ENCODE results near the gene NUP93.
A peak's percentile ranks its signal among the peaks of the same experiment; 100 is the strongest.

The NUP93 gene

DNA sequence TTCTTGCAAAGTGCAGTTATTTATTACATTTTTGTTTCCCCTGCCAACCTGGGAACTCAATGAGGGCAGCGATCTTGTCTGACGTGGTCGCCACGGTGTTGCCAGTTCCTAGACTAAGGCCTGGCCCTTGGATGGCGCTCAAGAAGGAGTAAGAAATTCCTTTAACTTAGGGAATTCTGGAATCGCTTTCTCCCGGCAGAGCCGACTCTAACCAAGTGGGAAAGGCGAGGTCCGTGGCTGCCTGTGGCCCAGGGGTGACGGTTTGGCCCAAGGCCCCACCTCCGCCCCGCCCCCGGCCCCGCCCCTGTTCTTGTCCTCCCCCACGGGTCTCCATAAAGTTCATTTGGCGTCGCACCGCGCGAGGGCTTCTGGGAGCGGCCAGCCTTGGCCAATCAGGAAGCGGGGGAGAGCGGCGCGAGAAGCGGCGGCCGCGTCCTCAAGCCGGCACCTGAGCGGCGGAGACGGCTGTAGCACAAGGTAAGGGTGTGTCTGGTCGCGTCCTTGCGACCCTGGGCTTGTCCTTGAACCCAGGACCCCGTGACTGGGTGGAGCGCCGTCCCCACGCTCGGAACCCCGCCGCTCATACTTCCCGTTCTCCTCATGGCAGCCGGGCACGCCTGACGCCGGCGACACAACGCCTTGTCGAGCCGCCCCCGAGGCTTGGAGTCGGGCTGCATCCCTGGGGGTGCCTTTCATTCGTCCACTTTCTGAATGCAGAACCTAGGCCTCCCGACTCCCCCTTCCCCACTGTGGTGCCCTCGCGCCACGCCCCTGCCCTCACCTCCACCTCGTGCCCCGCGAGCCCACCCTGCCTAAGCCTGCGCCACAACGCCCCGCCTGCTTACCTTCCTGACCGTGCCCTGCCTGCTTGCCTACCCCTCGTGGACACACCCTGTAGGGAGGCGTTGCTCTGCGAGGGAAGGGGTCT lies at the start of gene NUP93:
Gene NUP93 (plus strand): TSS at position 395 of the 928 bp plus-strand sequence. CDS start 18,119 bp downstream, outside the sequence.
- no peaks in the 10 kb centered on the region for H3K4me1 ChIP-seq (ENCODE audit: control insufficient read depth, insufficient read depth, low read length)
- no peaks in the 10 kb centered on the region for H3K36me3 ChIP-seq (ENCODE audit: control insufficient read depth, insufficient read depth, low read length)
- peak within 1 kb of the TSS; percentile 92 for H3K4me3 ChIP-seq (ENCODE audit: low read depth, low read length)
- no peaks in the 10 kb centered on the region for H3K9me3 ChIP-seq (ENCODE audit: control insufficient read depth, insufficient read depth, low read length)
- peak within 1 kb of the TSS; percentile 91 for H3K9ac ChIP-seq (ENCODE audit: low read depth, low read length)
- no peaks in the 10 kb centered on the region for H3K27me3 ChIP-seq (ENCODE audit: control insufficient read depth, insufficient read depth, low read length)

DNA sequence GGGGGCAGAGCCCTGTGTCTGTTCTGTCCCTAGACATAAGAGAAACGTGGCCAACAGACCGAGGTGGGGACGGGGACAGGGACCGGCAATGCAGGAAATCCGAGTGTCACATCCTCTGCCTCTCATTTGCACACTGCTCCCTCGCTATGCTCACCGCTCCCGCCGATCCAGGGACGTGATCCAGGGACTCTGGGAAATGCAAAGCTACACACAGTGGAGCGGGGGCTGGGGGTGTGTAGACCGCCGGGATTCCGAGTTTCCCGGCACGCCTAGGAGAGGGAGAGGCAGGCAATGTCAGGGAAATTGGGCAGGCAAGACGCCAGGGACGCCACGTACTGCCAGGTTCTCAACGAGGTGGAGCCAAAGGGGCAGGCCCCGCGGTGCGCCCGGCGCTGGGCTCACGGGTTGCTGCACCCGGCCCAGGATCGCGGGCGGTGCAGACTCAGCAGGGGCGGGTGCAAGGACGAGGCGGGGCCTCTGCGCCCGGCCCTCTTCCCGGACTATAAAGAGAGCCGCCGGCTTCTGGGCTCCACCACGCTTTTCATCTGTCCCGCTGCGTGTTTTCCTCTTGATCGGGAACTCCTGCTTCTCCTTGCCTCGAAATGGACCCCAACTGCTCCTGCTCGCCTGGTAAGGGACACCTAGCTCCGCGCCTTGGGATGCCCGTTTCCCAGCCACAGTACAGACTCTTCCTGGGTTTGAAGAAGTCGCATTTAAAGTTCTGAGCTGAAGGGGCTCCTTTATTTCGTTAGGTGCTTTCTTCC lies 47.8 kb upstream of the NUP93 start, which contains the start of gene MT1X:
Gene MT1X (plus strand): TSS at position 532 of the 764 bp plus-strand sequence. CDS start 71 bp downstream, at position 603.
- Histone ChIP-seq H3K27me3 (ENCODE audit: control insufficient read depth, insufficient read depth, low read length) (peaks cover 52% of the 10 kb centered on the region), H3K4me1 (ENCODE audit: control insufficient read depth, insufficient read depth, low read length) (peaks cover 10% of the 10 kb centered on the region), H3K36me3 (ENCODE audit: control insufficient read depth, insufficient read depth, low read length) (no peaks in the 10 kb centered on the region), H3K9ac (ENCODE audit: low read depth, low read length) (peak within 1 kb of the TSS; percentile 79), H3K4me3 (ENCODE audit: low read depth, low read length) (peak within 1 kb of the TSS; percentile 89), H3K9me3 (ENCODE audit: control insufficient read depth, insufficient read depth, low read length) (no peaks in the 10 kb centered on the region)

DNA sequence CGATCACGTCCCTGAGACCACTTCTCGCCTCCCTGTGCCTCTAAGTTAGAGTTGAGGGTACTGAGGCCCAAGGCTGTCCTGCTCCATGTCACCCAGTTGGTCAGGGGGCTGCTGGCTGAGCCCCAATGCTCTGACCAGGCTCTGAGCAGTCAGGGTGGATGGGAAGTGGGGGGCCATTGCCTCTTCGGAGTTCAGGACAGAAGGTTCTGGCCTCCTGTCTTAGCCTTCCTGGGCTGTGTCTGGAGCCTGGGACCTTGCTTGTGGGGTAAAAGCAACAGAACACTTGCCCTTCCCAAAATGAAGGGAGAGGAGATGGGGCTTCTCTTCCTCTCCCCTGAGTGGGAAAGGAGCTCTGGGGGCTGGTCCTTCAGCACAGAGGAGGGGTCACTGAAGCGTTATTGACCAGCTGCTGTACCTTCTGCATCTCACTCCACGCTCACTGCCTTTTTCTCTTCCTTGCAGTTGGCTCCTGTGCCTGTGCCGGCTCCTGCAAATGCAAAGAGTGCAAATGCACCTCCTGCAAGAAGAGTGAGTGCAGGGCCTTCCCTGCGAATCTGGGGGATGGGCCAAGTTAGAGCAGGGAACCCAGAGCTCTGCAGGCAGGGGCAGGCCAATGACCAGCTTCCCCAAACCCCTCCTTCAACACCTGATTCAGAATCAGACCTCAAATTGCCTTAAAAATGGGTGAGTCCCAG lies 47.1 kb upstream of the NUP93 start:
- H3K9ac ChIP-seq (ENCODE audit: low read depth, low read length): peak overlapping the region; percentile 79
- no peaks in the 10 kb centered on the region for H3K9me3 ChIP-seq (ENCODE audit: control insufficient read depth, insufficient read depth, low read length)
- H3K27me3 ChIP-seq (ENCODE audit: control insufficient read depth, insufficient read depth, low read length): peaks cover 47% of the 10 kb centered on the region
- H3K4me1 ChIP-seq (ENCODE audit: control insufficient read depth, insufficient read depth, low read length): peaks cover 9% of the 10 kb centered on the region
- H3K4me3 ChIP-seq (ENCODE audit: low read depth, low read length): peak overlapping the region; percentile 89
- no peaks in the 10 kb centered on the region for H3K36me3 ChIP-seq (ENCODE audit: control insufficient read depth, insufficient read depth, low read length)

DNA sequence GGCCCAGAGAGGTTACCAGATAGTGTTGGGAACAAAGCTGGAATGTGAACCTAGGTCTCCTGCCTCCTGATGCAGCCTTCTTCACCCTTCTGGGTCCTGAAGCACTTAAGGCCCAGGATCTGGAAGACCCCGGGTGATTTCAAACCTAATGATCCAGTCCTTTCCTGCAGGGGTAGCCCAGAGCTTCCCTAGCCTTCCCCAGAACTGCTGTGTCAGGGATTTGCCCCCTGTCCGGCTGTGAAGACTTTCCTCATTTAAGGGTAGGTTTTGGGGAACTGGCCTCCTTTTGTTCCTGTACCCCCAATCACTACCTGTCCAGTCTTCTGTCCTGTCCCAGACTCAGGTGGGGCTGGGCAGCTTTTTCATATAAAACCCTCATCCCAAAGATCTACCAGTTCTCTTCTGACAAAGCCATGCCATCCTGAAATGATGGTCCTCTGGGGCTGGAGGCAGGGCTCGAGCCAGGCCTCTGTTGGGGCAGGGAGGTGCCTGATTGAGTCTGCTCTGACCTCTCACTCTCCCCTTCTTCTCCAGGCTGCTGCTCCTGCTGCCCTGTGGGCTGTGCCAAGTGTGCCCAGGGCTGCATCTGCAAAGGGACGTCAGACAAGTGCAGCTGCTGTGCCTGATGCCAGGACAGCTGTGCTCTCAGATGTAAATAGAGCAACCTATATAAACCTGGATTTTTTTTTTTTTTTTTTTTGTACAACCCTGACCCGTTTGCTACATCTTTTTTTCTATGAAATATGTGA lies 46.3 kb upstream of the NUP93 start:
- H3K4me3 ChIP-seq (ENCODE audit: low read depth, low read length): peak overlapping the region; percentile 89
- H3K4me1 ChIP-seq (ENCODE audit: control insufficient read depth, insufficient read depth, low read length): peaks cover 9% of the 10 kb centered on the region
- no peaks in the 10 kb centered on the region for H3K9me3 ChIP-seq (ENCODE audit: control insufficient read depth, insufficient read depth, low read length)
- H3K9ac ChIP-seq (ENCODE audit: low read depth, low read length): no peak overlapping the region
- no peaks in the 10 kb centered on the region for H3K36me3 ChIP-seq (ENCODE audit: control insufficient read depth, insufficient read depth, low read length)
- peaks cover 45% of the 10 kb centered on the region for H3K27me3 ChIP-seq (ENCODE audit: control insufficient read depth, insufficient read depth, low read length)

DNA sequence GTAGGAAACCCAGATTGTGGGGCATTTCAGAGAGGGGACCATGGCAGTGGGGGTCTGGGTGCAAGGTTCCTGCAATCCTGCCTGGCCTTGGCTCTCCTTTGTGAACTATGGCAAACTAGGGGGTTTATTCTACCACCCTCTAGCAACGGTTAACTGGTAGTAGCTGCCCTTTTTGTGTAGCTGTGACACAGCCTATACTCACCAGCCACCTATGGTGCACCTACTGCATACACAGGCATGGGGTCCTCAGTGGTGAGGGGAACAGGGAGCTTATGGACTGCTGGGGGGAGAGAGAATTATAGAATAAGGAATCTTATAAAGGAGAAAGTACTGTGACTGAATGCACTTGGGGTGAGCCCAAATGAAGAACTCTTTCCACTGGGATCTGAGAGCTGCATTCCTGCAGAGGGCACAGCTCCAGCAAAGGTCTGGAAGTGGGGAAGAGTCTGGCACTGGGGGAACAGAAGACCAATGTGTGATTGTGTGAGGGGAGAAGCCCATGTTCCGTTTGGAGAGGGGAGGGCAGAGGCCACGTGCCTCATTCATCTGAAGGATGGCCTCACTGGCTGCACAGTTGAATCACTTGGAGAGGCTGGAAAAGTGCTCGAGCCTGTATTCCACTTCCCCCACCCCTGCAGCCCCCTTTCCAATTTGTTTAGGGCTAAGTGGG lies 45.5 kb upstream of the NUP93 start:
- no peaks in the 10 kb centered on the region for H3K9me3 ChIP-seq (ENCODE audit: control insufficient read depth, insufficient read depth, low read length)
- H3K9ac ChIP-seq (ENCODE audit: low read depth, low read length): no peak overlapping the region
- no peaks in the 10 kb centered on the region for H3K36me3 ChIP-seq (ENCODE audit: control insufficient read depth, insufficient read depth, low read length)
- peaks cover 9% of the 10 kb centered on the region for H3K4me1 ChIP-seq (ENCODE audit: control insufficient read depth, insufficient read depth, low read length)
- H3K4me3 ChIP-seq (ENCODE audit: low read depth, low read length): no peak overlapping the region
- H3K27me3 ChIP-seq (ENCODE audit: control insufficient read depth, insufficient read depth, low read length): peaks cover 38% of the 10 kb centered on the region

DNA sequence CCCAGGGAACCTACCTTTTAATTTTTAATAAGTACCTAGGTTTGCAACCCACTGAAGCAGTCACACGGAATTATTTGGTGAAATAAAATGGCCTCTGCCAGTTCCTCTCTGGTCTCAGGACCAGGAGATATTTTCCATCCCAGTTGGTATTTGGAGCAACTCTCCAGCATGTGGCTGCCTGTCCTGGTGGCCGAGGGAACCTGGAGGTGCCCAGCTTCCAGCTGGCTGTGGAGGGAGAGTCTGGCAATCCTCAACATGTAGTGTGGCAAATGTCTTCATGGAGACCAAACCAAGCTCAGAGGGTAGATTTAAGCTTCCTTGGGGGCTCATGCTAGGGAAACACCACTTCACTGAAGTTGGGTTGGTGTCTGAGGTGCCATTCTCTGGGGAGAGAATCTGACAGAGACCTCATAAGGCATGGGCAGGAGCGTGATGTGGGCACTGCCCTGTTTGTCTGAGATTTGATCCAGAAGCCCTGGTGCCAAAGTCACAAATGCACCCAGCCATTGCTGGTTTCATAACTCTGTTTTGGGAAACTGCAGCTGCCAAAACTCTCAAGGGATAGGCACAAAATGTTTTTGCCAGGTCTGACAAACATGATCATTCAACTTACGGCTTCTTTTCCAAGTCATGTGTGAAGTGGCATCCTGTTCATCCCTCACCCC lies 44.9 kb upstream of the NUP93 start:
- no peaks in the 10 kb centered on the region for H3K36me3 ChIP-seq (ENCODE audit: control insufficient read depth, insufficient read depth, low read length)
- H3K9me3 ChIP-seq (ENCODE audit: control insufficient read depth, insufficient read depth, low read length): no peaks in the 10 kb centered on the region
- H3K4me3 ChIP-seq (ENCODE audit: low read depth, low read length): no peak overlapping the region
- no peak overlapping the region for H3K9ac ChIP-seq (ENCODE audit: low read depth, low read length)
- peaks cover 9% of the 10 kb centered on the region for H3K4me1 ChIP-seq (ENCODE audit: control insufficient read depth, insufficient read depth, low read length)
- H3K27me3 ChIP-seq (ENCODE audit: control insufficient read depth, insufficient read depth, low read length): peaks cover 31% of the 10 kb centered on the region

DNA sequence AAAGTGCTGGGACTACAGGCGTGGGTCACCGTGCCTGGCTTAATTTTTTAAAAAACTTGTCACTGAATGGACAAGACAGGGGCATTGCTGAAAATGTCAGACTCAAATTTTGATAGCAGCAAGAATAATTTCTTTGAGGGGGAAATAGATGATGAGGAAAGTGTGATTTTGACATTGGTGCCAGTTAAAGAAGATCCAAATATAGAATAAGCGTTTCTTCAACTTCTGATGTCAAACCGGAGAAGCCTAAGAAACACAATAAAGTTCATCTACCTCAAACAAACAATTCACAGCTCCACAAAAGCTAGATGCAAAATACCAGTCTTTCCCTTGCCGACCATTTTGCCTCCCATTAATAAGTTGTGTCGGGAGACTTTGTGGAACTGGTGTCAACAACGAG lies 43.2 kb upstream of the NUP93 start:
- Histone ChIP-seq H3K4me3 (ENCODE audit: low read depth, low read length) (no peak overlapping the region), H3K36me3 (ENCODE audit: control insufficient read depth, insufficient read depth, low read length) (no peaks in the 10 kb centered on the region), H3K4me1 (ENCODE audit: control insufficient read depth, insufficient read depth, low read length) (peaks cover 9% of the 10 kb centered on the region), H3K9me3 (ENCODE audit: control insufficient read depth, insufficient read depth, low read length) (no peaks in the 10 kb centered on the region), H3K27me3 (ENCODE audit: control insufficient read depth, insufficient read depth, low read length) (peaks cover 14% of the 10 kb centered on the region), H3K9ac (ENCODE audit: low read depth, low read length) (no peak overlapping the region)

DNA sequence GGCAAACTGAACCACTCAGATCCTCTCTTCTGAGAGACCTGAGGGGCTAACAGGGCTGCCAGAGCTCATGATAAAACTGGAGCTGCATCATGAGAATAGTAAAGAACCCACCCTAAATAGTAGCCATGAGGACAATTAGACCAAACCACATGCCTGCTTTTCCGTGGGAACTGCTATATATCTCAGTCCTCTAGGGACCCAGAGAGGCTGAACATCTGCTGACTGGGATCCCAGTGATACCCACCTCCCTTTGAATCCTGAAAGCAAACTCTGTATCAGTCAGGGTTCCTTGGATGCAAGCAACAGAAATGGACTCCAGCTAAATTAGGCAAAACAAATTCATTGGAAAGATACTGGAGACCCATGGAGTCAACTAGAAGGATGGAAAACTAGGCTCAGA lies 41.2 kb upstream of the NUP93 start:
- Histone ChIP-seq H3K9ac (ENCODE audit: low read depth, low read length) (no peak overlapping the region), H3K9me3 (ENCODE audit: control insufficient read depth, insufficient read depth, low read length) (no peaks in the 10 kb centered on the region), H3K36me3 (ENCODE audit: control insufficient read depth, insufficient read depth, low read length) (no peaks in the 10 kb centered on the region), H3K4me1 (ENCODE audit: control insufficient read depth, insufficient read depth, low read length) (no peaks in the 10 kb centered on the region), H3K27me3 (ENCODE audit: control insufficient read depth, insufficient read depth, low read length) (no peaks in the 10 kb centered on the region), H3K4me3 (ENCODE audit: low read depth, low read length) (no peak overlapping the region)

DNA sequence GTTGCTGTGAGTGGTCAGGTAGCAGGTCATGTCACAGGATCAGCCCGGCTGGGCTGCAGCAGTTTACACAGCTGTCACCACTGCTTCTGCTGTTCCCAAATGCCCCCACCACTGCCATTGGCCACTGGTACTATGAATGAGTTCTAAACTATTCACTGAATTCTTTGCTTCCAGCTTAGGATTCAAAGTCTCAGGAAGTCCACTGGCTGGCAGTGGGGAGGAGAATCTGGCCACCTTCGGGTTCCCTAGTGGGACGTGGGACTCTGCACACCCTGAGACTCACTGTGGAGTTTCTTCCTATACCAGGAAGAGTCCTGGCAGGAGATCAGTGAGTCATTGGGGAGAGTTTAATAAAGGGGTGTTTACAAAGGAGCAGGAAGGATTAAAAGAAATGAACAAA lies 40.8 kb upstream of the NUP93 start:
- H3K4me3 ChIP-seq (ENCODE audit: low read depth, low read length): no peak overlapping the region
- H3K27me3 ChIP-seq (ENCODE audit: control insufficient read depth, insufficient read depth, low read length): no peaks in the 10 kb centered on the region
- H3K9ac ChIP-seq (ENCODE audit: low read depth, low read length): no peak overlapping the region
- no peaks in the 10 kb centered on the region for H3K4me1 ChIP-seq (ENCODE audit: control insufficient read depth, insufficient read depth, low read length)
- H3K36me3 ChIP-seq (ENCODE audit: control insufficient read depth, insufficient read depth, low read length): no peaks in the 10 kb centered on the region
- H3K9me3 ChIP-seq (ENCODE audit: control insufficient read depth, insufficient read depth, low read length): no peaks in the 10 kb centered on the region

DNA sequence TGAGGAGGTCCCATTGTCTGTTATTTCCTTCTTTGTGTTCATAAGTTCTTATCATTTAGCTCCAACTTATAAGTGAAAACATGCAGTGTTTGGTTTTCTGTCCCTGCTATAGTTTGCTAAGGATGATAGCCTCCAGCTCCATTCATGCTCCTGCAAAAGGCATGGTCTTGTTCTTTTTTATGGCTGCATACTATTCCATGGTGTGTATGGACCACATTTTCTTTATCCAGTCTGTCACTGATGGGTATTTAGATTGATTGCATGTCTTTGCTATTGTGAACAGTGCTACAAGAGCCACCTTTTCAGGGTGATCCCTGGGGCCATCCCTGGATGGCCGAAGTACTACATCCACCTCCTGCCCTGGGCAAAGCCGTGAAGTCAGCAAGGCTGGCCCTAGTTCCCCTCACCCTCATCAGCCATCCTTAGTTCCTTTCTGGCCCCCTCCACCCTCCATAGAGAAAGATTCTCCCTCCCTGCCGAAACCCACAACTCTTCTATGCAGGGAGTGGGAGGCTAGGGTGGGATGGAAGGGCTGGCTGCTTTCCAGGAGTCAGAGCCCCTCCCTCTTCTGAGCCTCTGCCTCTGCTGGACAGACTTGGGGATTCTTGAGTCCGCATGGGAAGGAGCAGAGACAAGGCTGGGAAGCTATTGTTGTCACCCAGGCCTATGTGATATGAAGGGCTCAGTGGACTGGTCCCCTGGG lies 39.4 kb upstream of the NUP93 start:
- H3K9me3 ChIP-seq (ENCODE audit: control insufficient read depth, insufficient read depth, low read length): no peaks in the 10 kb centered on the region
- H3K4me3 ChIP-seq (ENCODE audit: low read depth, low read length): no peak overlapping the region
- H3K36me3 ChIP-seq (ENCODE audit: control insufficient read depth, insufficient read depth, low read length): no peaks in the 10 kb centered on the region
- no peaks in the 10 kb centered on the region for H3K27me3 ChIP-seq (ENCODE audit: control insufficient read depth, insufficient read depth, low read length)
- H3K9ac ChIP-seq (ENCODE audit: low read depth, low read length): no peak overlapping the region
- H3K4me1 ChIP-seq (ENCODE audit: control insufficient read depth, insufficient read depth, low read length): no peaks in the 10 kb centered on the region

Measured in iPS-15b (cell line).